MM.1S (cell line): ENCODE measurements around the gene ZNF724.

Source experiments
- CTCF ChIP-seq: fragments of 300-600 bp; sonication (generic); IDR thresholded peaks from 2 replicates; pipeline ENCODE4 v1.5.1; 2016; ENCODE audit warnings: antibody characterized with exemption, low read length, mixed read lengths
- EZH2 ChIP-seq: fragments of 300-600 bp; sonication (generic); optimal IDR thresholded peaks from 2 replicates; pipeline ENCODE3; 2017; ENCODE audit warnings: low read depth, mild to moderate bottlenecking, antibody characterized with exemption, low read length, mixed read lengths
- EZH2phosphoT487 ChIP-seq: fragments of 300-600 bp; sonication (generic); IDR thresholded peaks from 2 replicates; pipeline ENCODE4 v1.6.1; 2018; ENCODE audit warnings: antibody characterized with exemption, low read length

- no peak for TF ChIP-seq CTCF
- TF ChIP-seq EZH2, result no peak
- no peak for TF ChIP-seq EZH2phosphoT487
Observed at GRCh38 chr19:23241419-23241818, 8.8 kb downstream of the ZNF724 start.
